ENCODE results near the gene SYNRG. TPM values are rescaled to one million over a fixed set of nuclear protein-coding genes. Genes with fewer than 3 reads are reported as not detected.

Gene SYNRG
- total and polyA plus RNA-seq, 2 of the 13 experiments (the other 11 are each of a cell fraction or from before 2014, with no cell fraction given): 7.3 to 8.7 TPM

DNA sequence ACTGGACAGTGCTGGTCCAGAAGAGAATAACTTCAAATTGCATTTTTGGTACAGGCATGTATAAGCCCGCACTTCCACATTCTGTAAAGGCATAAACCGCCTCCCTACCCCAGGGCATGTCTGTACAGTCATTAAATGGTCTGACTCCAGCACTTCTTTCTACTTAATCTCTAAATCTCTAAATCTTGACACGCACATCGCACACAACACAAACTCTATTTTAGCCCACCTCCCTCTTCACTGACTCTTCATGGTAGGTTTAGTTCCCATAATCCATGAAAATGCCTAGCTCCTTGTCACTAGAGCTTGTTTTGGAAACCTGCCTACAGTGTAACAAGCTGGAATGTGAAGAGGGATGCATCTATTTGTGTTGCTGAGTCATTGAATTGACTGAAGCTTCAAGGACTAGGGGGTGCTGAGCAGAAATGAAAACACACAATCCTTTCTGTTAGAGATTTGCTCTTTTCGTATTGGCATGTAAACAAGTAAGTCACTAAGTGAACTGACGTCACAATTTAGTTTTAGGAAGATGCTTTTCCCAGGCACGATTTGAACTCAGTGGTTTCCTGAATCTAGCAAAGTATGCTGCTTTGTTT lies 121.1 kb downstream of the SYNRG start (continued):
- TF ChIP-seq, protein P1, sequence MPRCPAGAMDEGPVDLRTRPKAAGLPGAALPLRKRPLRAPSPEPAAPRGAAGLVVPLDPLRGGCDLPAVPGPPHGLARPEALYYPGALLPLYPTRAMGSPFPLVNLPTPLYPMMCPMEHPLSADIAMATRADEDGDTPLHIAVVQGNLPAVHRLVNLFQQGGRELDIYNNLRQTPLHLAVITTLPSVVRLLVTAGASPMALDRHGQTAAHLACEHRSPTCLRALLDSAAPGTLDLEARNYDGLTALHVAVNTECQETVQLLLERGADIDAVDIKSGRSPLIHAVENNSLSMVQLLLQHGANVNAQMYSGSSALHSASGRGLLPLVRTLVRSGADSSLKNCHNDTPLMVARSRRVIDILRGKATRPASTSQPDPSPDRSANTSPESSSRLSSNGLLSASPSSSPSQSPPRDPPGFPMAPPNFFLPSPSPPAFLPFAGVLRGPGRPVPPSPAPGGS (CRISPR knock-in tag; IDR thresholded peaks at IDR 0.05): no peak
- no peak for TF ChIP-seq POGZ (CRISPR knock-in tag; IDR thresholded peaks at IDR 0.05)
- TF ChIP-seq, protein P2, sequence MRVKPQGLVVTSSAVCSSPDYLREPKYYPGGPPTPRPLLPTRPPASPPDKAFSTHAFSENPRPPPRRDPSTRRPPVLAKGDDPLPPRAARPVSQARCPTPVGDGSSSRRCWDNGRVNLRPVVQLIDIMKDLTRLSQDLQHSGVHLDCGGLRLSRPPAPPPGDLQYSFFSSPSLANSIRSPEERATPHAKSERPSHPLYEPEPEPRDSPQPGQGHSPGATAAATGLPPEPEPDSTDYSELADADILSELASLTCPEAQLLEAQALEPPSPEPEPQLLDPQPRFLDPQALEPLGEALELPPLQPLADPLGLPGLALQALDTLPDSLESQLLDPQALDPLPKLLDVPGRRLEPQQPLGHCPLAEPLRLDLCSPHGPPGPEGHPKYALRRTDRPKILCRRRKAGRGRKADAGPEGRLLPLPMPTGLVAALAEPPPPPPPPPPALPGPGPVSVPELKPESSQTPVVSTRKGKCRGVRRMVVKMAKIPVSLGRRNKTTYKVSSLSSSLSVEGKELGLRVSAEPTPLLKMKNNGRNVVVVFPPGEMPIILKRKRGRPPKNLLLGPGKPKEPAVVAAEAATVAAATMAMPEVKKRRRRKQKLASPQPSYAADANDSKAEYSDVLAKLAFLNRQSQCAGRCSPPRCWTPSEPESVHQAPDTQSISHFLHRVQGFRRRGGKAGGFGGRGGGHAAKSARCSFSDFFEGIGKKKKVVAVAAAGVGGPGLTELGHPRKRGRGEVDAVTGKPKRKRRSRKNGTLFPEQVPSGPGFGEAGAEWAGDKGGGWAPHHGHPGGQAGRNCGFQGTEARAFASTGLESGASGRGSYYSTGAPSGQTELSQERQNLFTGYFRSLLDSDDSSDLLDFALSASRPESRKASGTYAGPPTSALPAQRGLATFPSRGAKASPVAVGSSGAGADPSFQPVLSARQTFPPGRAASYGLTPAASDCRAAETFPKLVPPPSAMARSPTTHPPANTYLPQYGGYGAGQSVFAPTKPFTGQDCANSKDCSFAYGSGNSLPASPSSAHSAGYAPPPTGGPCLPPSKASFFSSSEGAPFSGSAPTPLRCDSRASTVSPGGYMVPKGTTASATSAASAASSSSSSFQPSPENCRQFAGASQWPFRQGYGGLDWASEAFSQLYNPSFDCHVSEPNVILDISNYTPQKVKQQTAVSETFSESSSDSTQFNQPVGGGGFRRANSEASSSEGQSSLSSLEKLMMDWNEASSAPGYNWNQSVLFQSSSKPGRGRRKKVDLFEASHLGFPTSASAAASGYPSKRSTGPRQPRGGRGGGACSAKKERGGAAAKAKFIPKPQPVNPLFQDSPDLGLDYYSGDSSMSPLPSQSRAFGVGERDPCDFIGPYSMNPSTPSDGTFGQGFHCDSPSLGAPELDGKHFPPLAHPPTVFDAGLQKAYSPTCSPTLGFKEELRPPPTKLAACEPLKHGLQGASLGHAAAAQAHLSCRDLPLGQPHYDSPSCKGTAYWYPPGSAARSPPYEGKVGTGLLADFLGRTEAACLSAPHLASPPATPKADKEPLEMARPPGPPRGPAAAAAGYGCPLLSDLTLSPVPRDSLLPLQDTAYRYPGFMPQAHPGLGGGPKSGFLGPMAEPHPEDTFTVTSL (CRISPR knock-in tag; IDR thresholded peaks at IDR 0.05; ENCODE audit: borderline replicate concordance): peak; percentile 52; the same call in 1 of the 2 replicates
- TF ChIP-seq, protein P3, sequence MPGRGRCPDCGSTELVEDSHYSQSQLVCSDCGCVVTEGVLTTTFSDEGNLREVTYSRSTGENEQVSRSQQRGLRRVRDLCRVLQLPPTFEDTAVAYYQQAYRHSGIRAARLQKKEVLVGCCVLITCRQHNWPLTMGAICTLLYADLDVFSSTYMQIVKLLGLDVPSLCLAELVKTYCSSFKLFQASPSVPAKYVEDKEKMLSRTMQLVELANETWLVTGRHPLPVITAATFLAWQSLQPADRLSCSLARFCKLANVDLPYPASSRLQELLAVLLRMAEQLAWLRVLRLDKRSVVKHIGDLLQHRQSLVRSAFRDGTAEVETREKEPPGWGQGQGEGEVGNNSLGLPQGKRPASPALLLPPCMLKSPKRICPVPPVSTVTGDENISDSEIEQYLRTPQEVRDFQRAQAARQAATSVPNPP (CRISPR knock-in tag; IDR thresholded peaks at IDR 0.05): no peak
- TF ChIP-seq ZNF180 (CRISPR knock-in tag; IDR thresholded peaks at IDR 0.05; ENCODE audit: borderline replicate concordance, low read depth): no peak
- no peak for TF ChIP-seq CCAR2 (optimal IDR thresholded peaks at IDR 0.05; ENCODE audit: low read depth, low read length)
- TF ChIP-seq, protein P4, sequence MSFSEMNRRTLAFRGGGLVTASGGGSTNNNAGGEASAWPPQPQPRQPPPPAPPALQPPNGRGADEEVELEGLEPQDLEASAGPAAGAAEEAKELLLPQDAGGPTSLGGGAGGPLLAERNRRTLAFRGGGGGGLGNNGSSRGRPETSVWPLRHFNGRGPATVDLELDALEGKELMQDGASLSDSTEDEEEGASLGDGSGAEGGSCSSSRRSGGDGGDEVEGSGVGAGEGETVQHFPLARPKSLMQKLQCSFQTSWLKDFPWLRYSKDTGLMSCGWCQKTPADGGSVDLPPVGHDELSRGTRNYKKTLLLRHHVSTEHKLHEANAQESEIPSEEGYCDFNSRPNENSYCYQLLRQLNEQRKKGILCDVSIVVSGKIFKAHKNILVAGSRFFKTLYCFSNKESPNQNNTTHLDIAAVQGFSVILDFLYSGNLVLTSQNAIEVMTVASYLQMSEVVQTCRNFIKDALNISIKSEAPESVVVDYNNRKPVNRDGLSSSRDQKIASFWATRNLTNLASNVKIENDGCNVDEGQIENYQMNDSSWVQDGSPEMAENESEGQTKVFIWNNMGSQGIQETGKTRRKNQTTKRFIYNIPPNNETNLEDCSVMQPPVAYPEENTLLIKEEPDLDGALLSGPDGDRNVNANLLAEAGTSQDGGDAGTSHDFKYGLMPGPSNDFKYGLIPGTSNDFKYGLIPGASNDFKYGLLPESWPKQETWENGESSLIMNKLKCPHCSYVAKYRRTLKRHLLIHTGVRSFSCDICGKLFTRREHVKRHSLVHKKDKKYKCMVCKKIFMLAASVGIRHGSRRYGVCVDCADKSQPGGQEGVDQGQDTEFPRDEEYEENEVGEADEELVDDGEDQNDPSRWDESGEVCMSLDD (CRISPR knock-in tag; IDR thresholded peaks at IDR 0.05; ENCODE audit: borderline replicate concordance): no peak
- TF ChIP-seq GPN1 (CRISPR knock-in tag; IDR thresholded peaks at IDR 0.05; ENCODE audit: borderline replicate concordance): no peak
- TF ChIP-seq CENPX (CRISPR knock-in tag; IDR thresholded peaks at IDR 0.05): no peak
- TF ChIP-seq ZSCAN29 (CRISPR knock-in tag; conservative IDR thresholded peaks at IDR 0.05): no peak
- no peak for TF ChIP-seq ZNF335 (CRISPR knock-in tag; IDR thresholded peaks at IDR 0.05)
- no peak for TF ChIP-seq MIER2 (CRISPR knock-in tag; IDR thresholded peaks at IDR 0.05)
- TF ChIP-seq, protein P5, sequence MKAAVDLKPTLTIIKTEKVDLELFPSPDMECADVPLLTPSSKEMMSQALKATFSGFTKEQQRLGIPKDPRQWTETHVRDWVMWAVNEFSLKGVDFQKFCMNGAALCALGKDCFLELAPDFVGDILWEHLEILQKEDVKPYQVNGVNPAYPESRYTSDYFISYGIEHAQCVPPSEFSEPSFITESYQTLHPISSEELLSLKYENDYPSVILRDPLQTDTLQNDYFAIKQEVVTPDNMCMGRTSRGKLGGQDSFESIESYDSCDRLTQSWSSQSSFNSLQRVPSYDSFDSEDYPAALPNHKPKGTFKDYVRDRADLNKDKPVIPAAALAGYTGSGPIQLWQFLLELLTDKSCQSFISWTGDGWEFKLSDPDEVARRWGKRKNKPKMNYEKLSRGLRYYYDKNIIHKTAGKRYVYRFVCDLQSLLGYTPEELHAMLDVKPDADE (CRISPR knock-in tag; IDR thresholded peaks at IDR 0.05): no peak
- 0 out of 2 replicates have a peak, but pooled peaks have one; percentile 47 for TF ChIP-seq TGIF2 (CRISPR knock-in tag; IDR thresholded peaks at IDR 0.05)
- no peak for TF ChIP-seq NR3C1 (CRISPR knock-in tag; IDR thresholded peaks at IDR 0.05)
- no peak for TF ChIP-seq ZSCAN20 (CRISPR knock-in tag; IDR thresholded peaks at IDR 0.05; ENCODE audit: borderline replicate concordance)

All from HepG2 (cell line).